Spleen (tissue), 11 donors: ENCODE measurements around the gene SLC39A5. TPM values are rescaled to one million over a fixed set of nuclear protein-coding genes. Genes with fewer than 3 reads are reported as not detected.

ENCODE experiments used
- DNase-seq: peaks from one replicate; pipeline ENCODE4 v3.0.0-alpha.2; 2020
- H3K27ac ChIP-seq, 8 donors: fragments of 200-600 bp; sonication (generic) in 7 of 8; 1 replicate in 4 of 8; 2 replicates in 4 of 8; pipeline versions ENCODE4 v1.5.0 to v1.8.0; 2016 to 2021; ENCODE audit warnings: inconsistent platforms in 4 of 8, mild to moderate bottlenecking in 4 of 8, moderate library complexity in 1 of 8
- H3K27me3 ChIP-seq, 7 donors: fragments of 200-600 bp; sonication (generic) in 6 of 7; replicated peaks in 1 of 7; 1 replicate in 4 of 7; 2 replicates in 3 of 7; pipeline versions ENCODE4 v1.5.0 to v1.8.0; 2016 to 2021; ENCODE audit warnings: inconsistent platforms in 3 of 7, mild to moderate bottlenecking in 1 of 7
- H3K36me3 ChIP-seq, 6 donors: fragments of 200-600 bp; sonication (generic) in 5 of 6; 1 replicate in 4 of 6; 2 replicates in 2 of 6; pipeline versions ENCODE4 v1.5.0 to v1.8.0; 2016 to 2021; ENCODE audit warnings: inconsistent platforms in 2 of 6
- H3K4me1 ChIP-seq, 6 donors: fragments of 200-600 bp; sonication (generic) in 5 of 6; 1 replicate in 3 of 6; 2 replicates in 3 of 6; pipeline versions ENCODE4 v1.5.0 to v1.8.0; 2016 to 2021; ENCODE audit warnings: inconsistent platforms in 3 of 6
- H3K4me3 ChIP-seq, 8 donors: fragments of 200-600 bp; sonication (generic) in 7 of 8; 1 replicate in 4 of 8; 2 replicates in 4 of 8; pipeline versions ENCODE4 v1.5.0 to v1.8.0; 2016 to 2021; ENCODE audit warnings: inconsistent platforms in 4 of 8, mild to moderate bottlenecking in 4 of 8, moderate library complexity in 2 of 8
- H3K9me3 ChIP-seq, 8 donors: fragments of 200-600 bp; sonication (generic) in 7 of 8; 1 replicate in 4 of 8; 2 replicates in 4 of 8; pipeline versions ENCODE4 v1.5.0 to v1.8.0; 2016 to 2021; ENCODE audit warnings: inconsistent platforms in 4 of 8
- CTCF ChIP-seq, 11 experiments: fragments of 200-600 bp in 7 of 11; fragments of 450-650 bp in 4 of 11; sonication (generic) in 4 of 11; IDR thresholded peaks in 8 of 11; conservative IDR thresholded peaks in 3 of 11; 1 replicate in 7 of 11; 2 replicates in 4 of 11; pipeline versions ENCODE4 v1.4.0 to v1.8.0; 2016 to 2021; ENCODE audit warnings: antibody characterized with exemption in 11 of 11, inconsistent platforms in 4 of 11, mild to moderate bottlenecking in 1 of 11
- POLR2A ChIP-seq, 3 donors: fragments of 450-650 bp; IDR thresholded peaks; one replicate each; pipeline ENCODE4 v1.5.1; 2017; ENCODE audit warnings: antibody characterized with exemption in 3 of 3, mild to moderate bottlenecking in 1 of 3
- POLR2AphosphoS5 ChIP-seq, 3 donors: sonication (generic); formaldehyde crosslinking; IDR thresholded peaks; one replicate each; pipeline ENCODE4 v1.5.1; 2017; ENCODE audit warnings: antibody characterized with exemption in 3 of 3
- WGBS, 5 donors: extraction: QIAGEN DNeasy Blood & Tissue Kit in 3 of 5; methylation state at CpG; one replicate each; pipeline versions ENCODE4 v1.1.5 to v1.1.7; 2013 to 2018; 5-methylcytosine and 5-hydroxymethylcytosine counted together
- intact Hi-C: fragments of 100-400 bp; cut with DNase I; formaldehyde crosslinking; loops from one replicate; pipeline ENCODE4 v1.15.0; 2023; ENCODE audit warnings: low total_unique reads
- polyA plus RNA-seq, 3 donors: library from polyadenylated mRNA; stranded (reverse); fragments of 200-250 nt; gene quantifications; one replicate each; pipeline ENCODE4 v1.2.1, GENCODE V29; 2013
- total RNA-seq, 7 donors: library from RNA; depleted of rRNA in 3 of 7; stranded (reverse); fragments of >200 nt in 3 of 7; fragmentation: NEBNext Ultra II Directional in 4 of 7; extraction: Animal tissue kit (Norgen Biotek cat#: 25700) in 4 of 7; gene quantifications; one replicate each; pipeline versions ENCODE4 v1.1.0 to v1.2.1, GENCODE V29; 2016 to 2021
- donor health status: healthy with polysubstance abuse.
- donor health status: DM: no; HTN: no; CAD: no; lungs with moderate emphysema.
- donor health status: DM: no; HTN: no; CAD: no.
- donor health status: Bipolar disorder and iron deficiency.
- donor health status: healthy.
- donor health status: DM: no; HTN: no; CAD: no.
- donor health status: DM: yes; HTN: yes; CAD: no.

Gene SLC39A5
- total and polyA plus RNA-seq, 10 donors, result 0.18 to 1.3 (median 0.53) TPM; not detected in 4

DNA sequence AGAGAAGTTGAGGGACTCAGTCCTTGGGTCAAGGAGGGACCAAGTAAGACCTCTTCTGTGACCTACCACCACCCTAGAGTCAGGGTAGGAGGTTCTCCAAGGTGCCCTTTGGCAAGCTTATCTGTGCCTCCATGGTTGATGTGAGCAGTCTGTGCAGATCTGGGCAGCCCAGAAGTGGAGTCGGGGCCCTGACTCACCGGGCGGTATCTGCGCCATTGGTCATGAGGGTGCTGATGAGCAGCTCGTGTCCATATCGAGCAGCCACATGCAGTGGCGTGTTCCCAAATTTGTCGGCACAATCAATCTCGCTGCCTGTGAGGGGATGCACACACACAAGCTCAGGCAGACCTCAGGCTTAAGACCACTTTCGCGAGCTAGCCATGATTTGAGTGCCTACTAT, 23.2 kb downstream of the SLC39A5 start:
- no peak for DNase-seq
- no peak overlapping the region for H3K27ac ChIP-seq
- peaks cover 9 to 87% (median 79%) of the 10 kb centered on the region in 6 donors for H3K36me3 ChIP-seq
- no peaks in the 10 kb centered on the region for H3K27me3 ChIP-seq
- no peak for TF ChIP-seq CTCF (IDR thresholded peaks at IDR 0.05 in 8 of 11, conservative IDR thresholded peaks at IDR 0.05 in 3 of 11)
- peak in 1 of 3 donors; percentile 42 for TF ChIP-seq POLR2AphosphoS5 (IDR thresholded peaks at IDR 0.05)
- H3K4me3 ChIP-seq, result no peak overlapping the region
- intact Hi-C loops, result loop anchor here (10.0 kb wide), 1 partner anchor 58 kb away; no protein-coding TSS in a partner anchor
- 91 to 99% (median 97%) methylated on average over 8 to 11 of the region's 11 CpGs for WGBS, 5 donors
- peaks cover 14 to 24% (median 19%) of the 10 kb centered on the region in 6 donors for H3K4me1 ChIP-seq
- H3K9me3 ChIP-seq, result no peaks in the 10 kb centered on the region

- no peak for TF ChIP-seq POLR2A (IDR thresholded peaks at IDR 0.05)
- no peak for TF ChIP-seq CTCF (IDR thresholded peaks at IDR 0.05 in 8 of 11, conservative IDR thresholded peaks at IDR 0.05 in 3 of 11)
- TF ChIP-seq POLR2AphosphoS5 (IDR thresholded peaks at IDR 0.05), result no peak
- intact Hi-C loops, result loop anchor here (10.0 kb wide), 1 partner anchor 61 kb away; no protein-coding TSS in a partner anchor
- Histone ChIP-seq H3K4me3 (no peak overlapping the region), H3K27me3 (no peaks in the 10 kb centered on the region), H3K36me3 (peaks cover 7 to 62% (median 53%) of the 10 kb centered on the region in 6 donors), H3K4me1 (peaks cover 20 to 35% (median 29%) of the 10 kb centered on the region in 6 donors), H3K27ac (no peak overlapping the region), H3K9me3 (no peaks in the 10 kb centered on the region)
- DNase-seq, result no peak
- 84 to 95% (median 92%) methylated on average over 7 of the region's 7 CpGs for WGBS, 5 donors
Measured at GRCh38 chr12:56255671-56256070, 25.8 kb downstream of the SLC39A5 start.

DNA sequence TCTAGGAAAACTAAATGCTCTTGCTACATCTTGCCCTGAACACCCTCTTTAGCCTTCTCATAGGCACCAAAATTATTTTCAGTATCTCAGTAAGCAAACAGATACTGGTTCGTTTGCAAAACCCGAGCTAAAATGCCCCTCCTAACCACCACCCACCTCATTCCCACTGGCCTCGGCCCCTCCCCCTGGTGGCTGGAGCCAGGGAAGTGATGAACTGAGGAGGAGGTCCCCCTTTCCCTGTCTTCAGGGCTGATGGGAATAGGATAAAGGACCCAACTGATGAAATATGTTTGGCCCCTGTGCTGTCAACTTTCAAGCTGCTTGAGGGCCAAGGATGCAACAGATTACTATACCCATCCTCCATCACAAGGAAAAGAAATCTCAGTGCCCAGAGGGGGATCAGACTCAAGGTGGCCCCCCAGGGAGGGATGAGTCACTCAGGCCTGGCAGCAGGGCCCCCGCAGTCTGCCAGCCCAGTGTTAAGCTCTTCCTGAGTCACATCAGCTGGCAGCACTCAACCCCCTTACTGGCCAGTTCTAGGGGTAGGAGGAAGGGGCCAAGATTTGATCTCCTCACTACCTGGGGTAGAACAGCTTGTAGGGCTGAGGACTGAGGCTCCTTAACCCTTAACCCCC, 26.6 kb downstream of the SLC39A5 start:
- Histone ChIP-seq H3K36me3 (peaks cover 7 to 54% (median 45%) of the 10 kb centered on the region in 6 donors), H3K9me3 (no peaks in the 10 kb centered on the region), H3K27ac (no peak overlapping the region), H3K4me3 (peak overlapping the region in 1 of 8 donors; percentile 95), H3K4me1 (peaks cover 20 to 35% (median 29%) of the 10 kb centered on the region in 6 donors), H3K27me3 (no peaks in the 10 kb centered on the region)
- WGBS, 5 donors, result 60 to 69% (median 62%) methylated on average over 4 of the region's 4 CpGs
- DNase-seq, result no peak
- TF ChIP-seq POLR2AphosphoS5 (IDR thresholded peaks at IDR 0.05), result no peak
- TF ChIP-seq POLR2A (IDR thresholded peaks at IDR 0.05), result no peak
- no peak for TF ChIP-seq CTCF (IDR thresholded peaks at IDR 0.05 in 8 of 11, conservative IDR thresholded peaks at IDR 0.05 in 3 of 11)
- intact Hi-C loops, result loop anchor here (10.0 kb wide), 1 partner anchor 62 kb away; no protein-coding TSS in a partner anchor

DNA sequence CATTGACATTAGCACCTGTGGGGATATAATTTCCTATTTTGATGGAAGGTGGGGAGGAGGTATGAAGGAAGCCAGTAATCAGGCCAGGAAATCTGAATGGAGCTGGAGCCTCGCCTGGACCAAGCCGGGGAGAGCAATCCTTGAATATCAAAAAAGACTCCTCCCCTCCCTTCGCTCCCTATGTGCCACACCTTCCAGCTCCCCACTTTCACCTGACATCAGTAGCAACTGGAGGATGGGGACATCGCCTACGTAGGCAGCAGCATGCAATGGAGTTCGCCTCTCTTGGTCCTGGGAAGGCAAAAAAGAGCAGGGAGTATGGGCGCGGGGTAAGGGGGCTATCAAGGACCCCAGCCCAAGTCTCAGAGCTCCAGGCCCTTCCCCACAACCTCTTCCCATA, 27.2 kb downstream of the SLC39A5 start:
- H3K36me3 ChIP-seq, result peaks cover 7 to 48% (median 39%) of the 10 kb centered on the region in 6 donors
- no peaks in the 10 kb centered on the region for H3K9me3 ChIP-seq
- peaks cover 20 to 35% (median 29%) of the 10 kb centered on the region in 6 donors for H3K4me1 ChIP-seq
- intact Hi-C loops, result loop anchor here (10.0 kb wide), 1 partner anchor 62 kb away; no protein-coding TSS in a partner anchor
- WGBS, 5 donors, result 63 to 86% (median 78%) methylated on average over 8 of the region's 8 CpGs
- peak overlapping the region in 3 of 8 donors; percentile 84 to 91 (median 87) for H3K27ac ChIP-seq
- no peaks in the 10 kb centered on the region for H3K27me3 ChIP-seq
- TF ChIP-seq POLR2AphosphoS5 (IDR thresholded peaks at IDR 0.05) (no peak), CTCF (IDR thresholded peaks at IDR 0.05 in 8 of 11, conservative IDR thresholded peaks at IDR 0.05 in 3 of 11) (no peak), POLR2A (IDR thresholded peaks at IDR 0.05) (no peak)
- H3K4me3 ChIP-seq, result peak overlapping the region; percentile 77 to 97 (median 82)
- no peak for DNase-seq
